Renal cortical epithelial cell (primary cell): Measurements from ENCODE around the gene NCK1. TPM values are rescaled to one million over a fixed set of nuclear protein-coding genes. Genes with fewer than 3 reads are reported as not detected.
"Not testable (repeated sequence)": the region's sequence is repeated elsewhere in the genome, so short reads cannot be mapped to it uniquely, and the experiment has no call there.

Experiments
- DNase-seq: peaks from one replicate; pipeline ENCODE4 v3.0.0-alpha.2; 2011; ENCODE audit warnings: low read depth
- total RNA-seq: library from RNA; depleted of rRNA; stranded (reverse); fragments of >200 nt; gene quantifications from 2 replicates; pipeline ENCODE4 v1.2.3, GENCODE V29; 2014

Gene NCK1
- total RNA-seq, 1 donor from 2014 or later = 58.6 TPM

DNA sequence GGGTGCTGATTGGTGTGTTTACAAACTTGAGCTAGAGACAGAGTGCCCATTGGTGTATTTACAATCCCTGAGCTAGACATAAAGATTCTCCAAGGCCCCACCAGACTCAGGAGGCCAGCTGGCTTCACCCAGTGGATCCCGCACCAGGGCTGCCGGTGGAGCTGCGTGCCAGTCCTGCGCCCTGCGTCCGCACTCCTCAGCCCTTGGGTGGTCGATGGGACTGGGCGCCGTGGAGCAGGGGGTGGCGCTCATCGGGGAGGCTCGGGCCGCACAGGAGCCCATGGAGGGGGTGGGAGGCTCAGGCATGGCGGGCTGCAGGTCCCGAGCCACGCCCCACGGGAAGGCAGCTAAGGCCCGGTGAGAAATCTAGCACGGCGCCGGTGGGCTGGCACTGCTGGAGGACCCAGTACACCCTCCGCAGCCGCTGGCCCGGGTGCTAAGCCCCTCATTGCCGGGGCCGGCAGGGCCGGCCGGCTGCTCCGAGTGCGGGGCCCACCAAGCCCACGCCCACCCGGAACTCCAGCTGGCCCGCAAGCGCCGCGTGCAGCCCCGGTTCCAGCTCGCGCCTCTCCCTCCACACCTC, 125.5 kb downstream of the NCK1 start:
- DNase-seq = not testable (repeated sequence)

DNA sequence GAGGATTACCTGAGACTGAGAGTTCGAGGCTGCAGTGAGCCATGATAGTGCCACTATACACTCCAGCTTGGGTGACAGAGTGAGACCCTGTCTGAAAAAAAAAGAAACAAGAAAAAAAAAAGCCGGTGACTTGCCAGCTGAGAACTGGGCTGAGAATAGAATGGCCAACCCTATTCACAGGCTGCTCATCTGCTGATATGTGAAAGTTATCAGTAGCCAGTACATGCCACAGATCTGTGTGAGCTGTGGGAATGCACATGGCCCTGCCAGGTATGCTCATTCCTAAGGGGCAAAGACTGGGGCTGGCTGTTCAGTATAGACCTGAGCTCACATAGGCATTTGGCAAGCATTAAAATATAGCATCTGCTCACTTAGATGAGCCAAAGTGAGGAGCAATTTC, 126.6 kb downstream of the NCK1 start:
- no peak for DNase-seq

DNA sequence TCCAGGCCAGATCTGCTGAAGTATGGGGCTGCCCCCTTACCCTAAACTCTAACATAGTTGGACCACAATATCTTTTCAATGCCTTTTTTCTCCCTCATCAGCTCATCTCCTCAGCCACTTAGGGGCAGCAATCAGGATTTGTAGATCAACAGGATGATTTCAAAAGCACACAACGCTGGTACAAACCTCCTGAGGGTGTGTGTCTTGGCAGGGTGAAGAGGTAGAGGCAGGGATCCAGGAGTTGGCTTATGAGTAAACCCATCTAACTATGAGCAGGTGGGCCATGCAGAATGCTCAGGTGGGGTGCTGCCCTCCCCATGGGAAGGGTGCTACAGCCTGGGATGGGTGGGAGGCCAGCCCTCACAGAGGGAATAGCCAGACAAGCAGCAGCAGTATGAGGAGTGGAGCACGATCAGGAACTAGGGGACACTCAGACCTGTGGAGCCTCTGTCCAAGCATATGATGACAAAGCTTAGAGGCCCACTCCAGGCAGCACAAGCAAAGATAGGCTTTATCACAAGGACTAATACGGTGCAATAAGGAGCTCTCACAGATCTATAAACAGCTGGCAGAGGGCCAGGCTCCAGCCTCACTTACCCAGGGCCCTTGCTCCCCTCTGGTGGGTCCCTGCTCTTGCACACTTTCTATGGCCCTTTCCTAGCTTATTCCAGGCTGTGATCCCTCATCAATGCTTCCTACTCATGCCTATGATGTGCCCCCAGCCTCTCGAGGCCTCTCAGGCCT, 127.9 kb downstream of the NCK1 start:
- DNase-seq = no peak

DNA sequence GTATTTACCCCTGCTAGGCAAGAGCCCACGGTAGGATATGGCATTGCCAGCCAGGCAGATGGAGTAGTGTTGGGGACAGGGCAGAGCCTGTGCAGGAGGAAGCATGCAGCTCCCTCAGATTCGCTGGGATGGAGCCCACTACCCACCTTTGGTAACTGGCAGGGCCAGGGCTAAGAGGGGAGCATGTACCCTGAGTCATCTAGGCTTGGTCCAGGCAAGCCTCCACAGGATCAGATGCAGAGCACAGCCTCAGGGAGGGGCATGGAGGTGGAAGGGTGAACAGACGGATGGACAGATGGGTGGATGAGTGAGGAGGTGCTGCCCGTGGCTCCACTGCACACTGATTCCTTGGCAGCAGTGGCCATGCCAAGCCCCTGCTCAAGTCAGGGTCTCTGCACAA, 128.8 kb downstream of the NCK1 start:
- DNase-seq = no peak

DNA sequence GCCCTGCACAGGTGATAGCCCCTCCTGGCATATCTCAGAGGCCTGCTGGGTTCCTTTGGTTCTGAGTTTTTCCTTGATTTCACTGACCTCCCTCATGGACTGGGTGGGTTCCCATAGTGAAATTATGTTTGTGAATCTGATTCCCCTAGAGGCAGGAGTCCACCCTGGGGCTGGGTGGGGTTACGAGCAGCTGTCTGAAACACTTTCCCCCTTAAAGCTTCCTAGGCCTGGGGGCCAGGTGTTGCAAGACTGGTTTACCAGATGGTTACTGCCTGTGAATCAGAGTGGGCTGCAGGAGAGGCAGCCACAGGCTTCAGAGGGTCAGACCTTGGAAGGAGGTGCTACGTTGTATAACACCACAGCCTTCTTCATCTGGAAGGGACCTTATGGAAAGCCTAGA, 130.1 kb downstream of the NCK1 start:
- no peak for DNase-seq

DNA sequence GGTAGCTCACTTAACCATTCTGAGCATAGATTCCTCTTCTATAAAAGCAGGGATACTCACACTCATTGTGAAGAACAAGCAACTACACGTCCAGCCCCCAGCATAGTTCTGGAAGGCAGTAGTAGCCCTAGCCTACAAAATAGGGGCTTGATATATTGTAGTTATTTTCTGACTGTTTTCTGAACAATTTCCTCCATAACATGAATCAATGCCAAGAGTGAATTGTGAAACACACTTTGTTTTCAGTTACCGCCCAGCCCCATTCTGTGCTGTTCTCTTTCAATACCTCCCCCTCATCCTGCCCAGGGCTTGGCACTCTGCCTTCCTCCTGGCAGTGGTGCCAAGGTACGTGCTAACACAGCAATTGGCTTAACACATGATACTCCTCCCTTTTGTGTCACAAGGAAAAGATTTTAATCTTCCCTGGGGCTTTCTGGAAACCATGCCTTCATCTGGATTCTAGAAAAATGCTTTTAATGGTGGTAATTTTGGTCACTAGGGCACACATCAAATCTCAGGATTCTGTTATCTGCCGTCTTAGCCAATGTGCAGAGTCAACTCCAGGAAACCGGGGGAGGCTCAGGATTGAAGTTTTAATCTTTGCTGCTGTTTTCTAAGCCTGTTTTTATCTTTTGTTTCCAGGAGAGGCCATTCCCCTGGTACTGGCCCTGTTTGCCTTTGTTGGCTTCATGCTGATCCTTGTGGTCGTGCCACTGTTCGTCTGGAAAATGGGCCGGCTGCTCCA, 132.9 kb downstream of the NCK1 start:
- peak; percentile 96 for DNase-seq

DNA sequence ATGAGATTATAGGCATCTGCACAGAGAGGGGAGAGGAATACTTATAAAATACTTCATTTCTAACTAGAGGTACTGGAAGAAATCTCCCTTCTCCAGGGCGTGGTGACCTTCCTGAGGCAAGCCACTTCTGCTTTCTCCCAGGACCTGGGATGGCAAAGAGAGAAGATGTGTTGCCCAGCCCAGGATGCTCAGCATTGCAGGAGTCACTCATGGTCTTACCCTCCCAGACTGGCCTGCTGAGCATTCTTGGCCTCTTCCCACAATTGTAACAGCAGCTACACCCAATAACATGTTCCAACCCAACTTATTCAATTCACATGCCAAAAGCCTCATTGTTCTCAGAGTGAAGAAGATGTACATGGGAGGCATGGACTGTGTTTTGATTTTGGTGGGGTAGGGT, 133.6 kb downstream of the NCK1 start:
- DNase-seq = peak; percentile 8

Other genes with a start within 250 kb of the NCK1 start
- gene STAG1, start 109.8 kb upstream of the NCK1 start, total RNA-seq = 25.5 and 41.3 TPM in 2 replicates
- gene SLC35G2, start 43.1 kb upstream of the NCK1 start, total RNA-seq = 13.7 and 16.5 TPM in 2 replicates
- 0.35 and 0.40 TPM in 2 replicates for gene IL20RB, start 95.8 kb downstream of the NCK1 start, total RNA-seq